Esophagus muscularis mucosa (tissue), 4 donors: ENCODE measurements around the gene ANTXRL. TPM values are rescaled to one million over a fixed set of nuclear protein-coding genes. Genes with fewer than 3 reads are reported as not detected.
A peak's percentile ranks its signal among the peaks of the same experiment; 100 is the strongest.

ENCODE experiments used
- DNase-seq: peaks from one replicate; pipeline ENCODE4 v3.0.0-alpha.2; 2017; ENCODE audit errors: extremely low spot score
- H3K27ac ChIP-seq, 4 donors: fragments of 200-600 bp; sonication (generic); replicated peaks in 1 of 4; 1 replicate in 3 of 4; 2 replicates in 1 of 4; pipeline ENCODE4 v1.5.1; 2016 to 2019; ENCODE audit warnings: mild to moderate bottlenecking in 1 of 4
- H3K27me3 ChIP-seq, 4 donors: fragments of 200-600 bp; sonication (generic); one replicate each; pipeline versions ENCODE4 v1.5.1 to v1.6.0; 2016 to 2019
- H3K36me3 ChIP-seq, 4 donors: fragments of 200-600 bp; sonication (generic); one replicate each; pipeline ENCODE4 v1.5.1; 2016 to 2019
- H3K4me1 ChIP-seq, 4 donors: fragments of 200-600 bp; sonication (generic); one replicate each; pipeline ENCODE4 v1.5.1; 2016 to 2019
- H3K4me3 ChIP-seq, 4 donors: fragments of 200-600 bp; sonication (generic); 1 replicate in 2 of 4; 2 replicates in 2 of 4; pipeline ENCODE4 v1.5.1; 2016 to 2019; ENCODE audit warnings: mild to moderate bottlenecking in 4 of 4, moderate library complexity in 1 of 4
- H3K9me3 ChIP-seq, 4 donors: fragments of 200-600 bp; sonication (generic); 1 replicate in 3 of 4; 2 replicates in 1 of 4; pipeline ENCODE4 v1.5.1; 2016 to 2019
- CTCF ChIP-seq, 3 experiments: fragments of 200-600 bp in 2 of 3; fragments of 450-650 bp in 1 of 3; sonication (generic) in 2 of 3; IDR thresholded peaks; one replicate each; pipeline ENCODE4 v1.5.1; 2017 to 2019; ENCODE audit warnings: antibody characterized with exemption in 3 of 3, mild to moderate bottlenecking in 2 of 3, moderate library complexity in 1 of 3
- EP300 ChIP-seq: sonication (generic); formaldehyde crosslinking; IDR thresholded peaks from one replicate; pipeline ENCODE4 v1.6.1; 2017; ENCODE audit warnings: antibody characterized with exemption
- POLR2A ChIP-seq: fragments of 450-650 bp; IDR thresholded peaks from one replicate; pipeline ENCODE4 v1.6.1; 2017; ENCODE audit warnings: antibody characterized with exemption, moderate library complexity, mild to moderate bottlenecking, low read depth
- POLR2AphosphoS5 ChIP-seq, 2 donors: sonication (generic); formaldehyde crosslinking; IDR thresholded peaks; one replicate each; pipeline ENCODE4 v1.6.1; 2017; ENCODE audit warnings: antibody characterized with exemption in 2 of 2
- WGBS: methylation state at CpG from one replicate; pipeline ENCODE4 v1.1.5; 2018; 5-methylcytosine and 5-hydroxymethylcytosine counted together
- intact Hi-C: fragments of 100-400 bp; cut with DNase I; formaldehyde crosslinking; loops from one replicate; pipeline ENCODE4 v1.15.1; 2023
- total RNA-seq, 4 donors: library from RNA; depleted of rRNA; stranded (reverse); fragments of >200 nt; gene quantifications; one replicate each; pipeline versions ENCODE4 v1.1.0 to v1.2.1, GENCODE V29; 2016

ANTXRL gene
- total RNA-seq, 4 donors from 2014 or later, result not detected

- Histone ChIP-seq H3K27ac (no peak overlapping the region), H3K36me3 (no peaks in the 10 kb centered on the region), H3K4me3 (no peak overlapping the region), H3K27me3 (no peaks in the 10 kb centered on the region), H3K4me1 (no peaks in the 10 kb centered on the region), H3K9me3 (no peaks in the 10 kb centered on the region)
- 94% methylated on average over 1 of the region's 1 CpG for WGBS
- TF ChIP-seq POLR2A (no peak), CTCF (IDR thresholded peaks at IDR 0.05) (peak in 2 of 3 experiments; percentile 12 to 31), EP300 (no peak), POLR2AphosphoS5 (IDR thresholded peaks at IDR 0.05) (no peak)
- intact Hi-C loops, result no loop called here
- DNase-seq, result no peak
Observed at GRCh38 chr10:46325021-46325420, 38.2 kb downstream of the ANTXRL start.

- Histone ChIP-seq H3K36me3 (no peaks in the 10 kb centered on the region), H3K27ac (no peak overlapping the region), H3K4me3 (no peak overlapping the region), H3K9me3 (no peaks in the 10 kb centered on the region), H3K4me1 (no peaks in the 10 kb centered on the region), H3K27me3 (peaks cover 0 to 10% (median 0%) of the 10 kb centered on the region in 4 donors)
- TF ChIP-seq POLR2AphosphoS5 (IDR thresholded peaks at IDR 0.05) (no peak), POLR2A (no peak), CTCF (IDR thresholded peaks at IDR 0.05) (no peak)
- no peak for DNase-seq
- intact Hi-C loops, result no loop called here
- 77% methylated on average over 1 of the region's 1 CpG for WGBS
Observed at GRCh38 chr10:46326066-46326465, 39.3 kb downstream of the ANTXRL start.

GRCh38 chr10:46326971-46327370 lies 40.2 kb downstream of the ANTXRL start:
- 93% methylated on average over 4 of the region's 4 CpGs for WGBS
- intact Hi-C loops, result no loop called here

GRCh38 chr10:46327685-46328084 lies 40.9 kb downstream of the ANTXRL start:
- WGBS, result 86% methylated on average over 2 of the region's 5 CpGs
- intact Hi-C loops, result no loop called here
- Histone ChIP-seq H3K27me3 (peaks cover 0 to 10% (median 0%) of the 10 kb centered on the region in 4 donors), H3K36me3 (no peaks in the 10 kb centered on the region), H3K27ac (no peak overlapping the region), H3K4me3 (no peak overlapping the region), H3K4me1 (no peaks in the 10 kb centered on the region), H3K9me3 (no peaks in the 10 kb centered on the region)
- TF ChIP-seq POLR2A, result no peak
- no peak for TF ChIP-seq POLR2AphosphoS5 (IDR thresholded peaks at IDR 0.05)
- TF ChIP-seq CTCF (IDR thresholded peaks at IDR 0.05), result no peak
- TF ChIP-seq EP300, result no peak
- DNase-seq, result no peak

More at GRCh38 chr10:46326971-46327370, 40.2 kb downstream of the ANTXRL start:
- TF ChIP-seq POLR2AphosphoS5 (IDR thresholded peaks at IDR 0.05), result no peak
- TF ChIP-seq POLR2A, result no peak
- TF ChIP-seq CTCF (IDR thresholded peaks at IDR 0.05), result no peak
- TF ChIP-seq EP300, result no peak
- H3K27ac ChIP-seq, result no peak overlapping the region
- H3K36me3 ChIP-seq, result no peaks in the 10 kb centered on the region
- no peaks in the 10 kb centered on the region for H3K9me3 ChIP-seq
- H3K4me3 ChIP-seq, result no peak overlapping the region
- peaks cover 0 to 10% (median 0%) of the 10 kb centered on the region in 4 donors for H3K27me3 ChIP-seq
- DNase-seq, result no peak
- H3K4me1 ChIP-seq, result no peaks in the 10 kb centered on the region
